ENCODE data around the gene NCOA7. TPM values are rescaled to one million over a fixed set of nuclear protein-coding genes. Genes with fewer than 3 reads are reported as not detected.
"Not testable (repeated sequence)": the region's sequence is repeated elsewhere in the genome, so short reads cannot be mapped to it uniquely, and the experiment has no call there.

NCOA7 gene
- total RNA-seq, 1 donor, result 52.7 TPM

GRCh38 chr6:125962900-125963497 is 172.2 kb downstream of the NCOA7 start:
- DNase-seq (ENCODE audit: low read depth), result no peak
- no peak for TF ChIP-seq CTCF (IDR thresholded peaks at IDR 0.05; ENCODE audit: insufficient read depth, low read depth, low read length)
- no peak overlapping the region for H3K4me3 ChIP-seq (ENCODE audit: low read depth, low read length)

- H3K4me3 ChIP-seq (ENCODE audit: low read depth, low read length), result no peak overlapping the region
- TF ChIP-seq CTCF (IDR thresholded peaks at IDR 0.05; ENCODE audit: insufficient read depth, low read depth, low read length), result no peak
- no peak for DNase-seq (ENCODE audit: low read depth)
Observed at GRCh38 chr6:125963817-125964216, 173.1 kb downstream of the NCOA7 start.

GRCh38 chr6:125966569-125966968 is 175.8 kb downstream of the NCOA7 start:
- DNase-seq (ENCODE audit: low read depth), result no peak
- H3K4me3 ChIP-seq (ENCODE audit: low read depth, low read length), result no peak overlapping the region
- no peak for TF ChIP-seq CTCF (IDR thresholded peaks at IDR 0.05; ENCODE audit: insufficient read depth, low read depth, low read length)

- TF ChIP-seq CTCF (IDR thresholded peaks at IDR 0.05; ENCODE audit: insufficient read depth, low read depth, low read length), result no peak
- no peak overlapping the region for H3K4me3 ChIP-seq (ENCODE audit: low read depth, low read length)
- no peak for DNase-seq (ENCODE audit: low read depth)
Observed at GRCh38 chr6:125968493-125968892, 177.7 kb downstream of the NCOA7 start.

GRCh38 chr6:125970760-125971159 is 180.0 kb downstream of the NCOA7 start:
- no peak overlapping the region for H3K4me3 ChIP-seq (ENCODE audit: low read depth, low read length)
- TF ChIP-seq CTCF (IDR thresholded peaks at IDR 0.05; ENCODE audit: insufficient read depth, low read depth, low read length), result no peak
- no peak for DNase-seq (ENCODE audit: low read depth)

GRCh38 chr6:125972478-125972877 is 181.7 kb downstream of the NCOA7 start:
- not testable (repeated sequence) for DNase-seq (ENCODE audit: low read depth)

GRCh38 chr6:125974214-125974866 is 183.6 kb downstream of the NCOA7 start:
- TF ChIP-seq CTCF (IDR thresholded peaks at IDR 0.05; ENCODE audit: insufficient read depth, low read depth, low read length), result peak; percentile 54
- no peak overlapping the region for H3K4me3 ChIP-seq (ENCODE audit: low read depth, low read length)
- peak; percentile 79 for DNase-seq (ENCODE audit: low read depth)

More at GRCh38 chr6:125972478-125972877, 181.7 kb downstream of the NCOA7 start:
- H3K4me3 ChIP-seq (ENCODE audit: low read depth, low read length), result not testable (repeated sequence)

Data from fibroblast of villous mesenchyme (primary cell).